Hepatocyte (in vitro differentiated cells): ENCODE measurements around the gene FIGNL1. TPM values are rescaled to one million over a fixed set of nuclear protein-coding genes. Genes with fewer than 3 reads are reported as not detected.

ENCODE experiments used
- DNase-seq: peaks from one replicate; pipeline ENCODE4 v3.0.0-alpha.2; 2016; ENCODE audit warnings: low spot score
- H2AFZ ChIP-seq: fragments of 200-600 bp; sonication (generic); 2 replicates; pipeline ENCODE4 v1.6.0; 2016; ENCODE audit warnings: antibody characterized with exemption, mild to moderate bottlenecking
- H3K27ac ChIP-seq: fragments of 200-600 bp; sonication (generic); 2 replicates; pipeline ENCODE4 v1.5.1; 2016; ENCODE audit warnings: mild to moderate bottlenecking
- H3K27me3 ChIP-seq: fragments of 200-600 bp; sonication (generic); 2 replicates; pipeline ENCODE4 v1.6.1; 2016
- H3K36me3 ChIP-seq: fragments of 200-600 bp; sonication (generic); replicated peaks from 2 replicates; pipeline ENCODE4 v1.5.1; 2016; ENCODE audit warnings: low read depth; ENCODE audit not compliant: insufficient read depth
- H3K4me1 ChIP-seq: fragments of 200-600 bp; sonication (generic); 2 replicates; pipeline ENCODE4 v1.5.1; 2016; ENCODE audit warnings: mild to moderate bottlenecking, moderate library complexity; ENCODE audit not compliant: insufficient read depth
- H3K4me2 ChIP-seq: fragments of 200-600 bp; sonication (generic); 2 replicates; pipeline ENCODE4 v1.6.0; 2016
- H3K4me3 ChIP-seq: fragments of 200-600 bp; sonication (generic); 2 replicates; pipeline ENCODE4 v1.5.1; 2016; ENCODE audit warnings: mild to moderate bottlenecking
- H3K79me2 ChIP-seq: fragments of 200-600 bp; sonication (generic); 2 replicates; pipeline ENCODE4 v1.6.0; 2017; ENCODE audit warnings: mild to moderate bottlenecking
- H3K9me2 ChIP-seq: fragments of 200-600 bp; sonication (generic); replicated peaks from 2 replicates; pipeline ENCODE4 v1.6.0; 2017; ENCODE audit warnings: mild to moderate bottlenecking; ENCODE audit not compliant: insufficient read depth
- H3K9me3 ChIP-seq: fragments of 200-600 bp; sonication (generic); 2 replicates; pipeline ENCODE4 v1.5.1; 2016; ENCODE audit warnings: low read depth, mild to moderate bottlenecking
- H4K20me1 ChIP-seq: fragments of 200-600 bp; sonication (generic); 2 replicates; pipeline ENCODE4 v1.6.0; 2016; ENCODE audit warnings: mild to moderate bottlenecking; ENCODE audit not compliant: insufficient read depth, poor library complexity, severe bottlenecking
- CTCF ChIP-seq: fragments of 200-600 bp; sonication (generic); IDR thresholded peaks from 2 replicates; pipeline ENCODE4 v1.5.1; 2016; ENCODE audit warnings: antibody characterized with exemption, mild to moderate bottlenecking; ENCODE audit not compliant: poor library complexity
- EZH2 ChIP-seq: fragments of 200-600 bp; sonication (generic); IDR thresholded peaks from 2 replicates; pipeline ENCODE4 v1.6.1; 2016; ENCODE audit warnings: antibody characterized with exemption, mild to moderate bottlenecking, borderline replicate concordance
- EZH2phosphoT487 ChIP-seq: fragments of 200-600 bp; sonication (generic); IDR thresholded peaks from one replicate; pipeline ENCODE4 v1.6.1; 2018; ENCODE audit warnings: antibody characterized with exemption, mild to moderate bottlenecking, low read depth, moderate library complexity; ENCODE audit not compliant: unreplicated experiment, severe bottlenecking
- WGBS: methylation state at CpG from one replicate; pipeline ENCODE4 v1.1.6; 2016; ENCODE audit warnings: low lambda C conversion rate; ENCODE audit errors: missing lambda C conversion rate; 5-methylcytosine and 5-hydroxymethylcytosine counted together
- polyA plus RNA-seq: library from polyadenylated mRNA; unstranded; fragments of >200 nt; fragmentation: Nextera tagmentation; extraction: Ambion mirVana; gene quantifications from 2 replicates; pipeline ENCODE4 v1.2.1, GENCODE V29; 2016
- total RNA-seq: library from RNA; depleted of rRNA; stranded (reverse); fragments of >200 nt; gene quantifications from 2 replicates; pipeline ENCODE4 v1.2.3, GENCODE V29; 2014

Gene FIGNL1
- total and polyA plus RNA-seq, 2 experiments from 2014 or later, result 4.3 to 13.6 TPM

GRCh38 chr7:50399635-50400034 lies 50.5 kb downstream of the FIGNL1 start:
- WGBS, result 93% methylated on average over 21 of the region's 21 CpGs
- no peak for TF ChIP-seq EZH2phosphoT487
- TF ChIP-seq CTCF, result no peak
- TF ChIP-seq EZH2, result no peak
- H3K27ac ChIP-seq, result no peak overlapping the region
- H3K36me3 ChIP-seq, result no peaks in the 10 kb centered on the region
- H3K9me2 ChIP-seq, result no peaks in the 10 kb centered on the region
- no peak overlapping the region for H2AFZ ChIP-seq
- no peaks in the 10 kb centered on the region for H4K20me1 ChIP-seq
- H3K4me3 ChIP-seq, result no peak overlapping the region
- no peak for DNase-seq
- no peak overlapping the region for H3K4me2 ChIP-seq
- no peaks in the 10 kb centered on the region for H3K4me1 ChIP-seq
- H3K79me2 ChIP-seq, result no peaks in the 10 kb centered on the region
- no peaks in the 10 kb centered on the region for H3K27me3 ChIP-seq
- H3K9me3 ChIP-seq, result no peaks in the 10 kb centered on the region

- Histone ChIP-seq H3K36me3 (no peaks in the 10 kb centered on the region), H3K4me3 (no peak overlapping the region), H3K79me2 (no peaks in the 10 kb centered on the region), H3K9me3 (no peaks in the 10 kb centered on the region), H3K4me2 (no peak overlapping the region), H3K27me3 (no peaks in the 10 kb centered on the region), H3K4me1 (no peaks in the 10 kb centered on the region), H3K9me2 (no peaks in the 10 kb centered on the region), H4K20me1 (no peaks in the 10 kb centered on the region), H2AFZ (no peak overlapping the region), H3K27ac (no peak overlapping the region)
- DNase-seq, result no peak
- no peak for TF ChIP-seq EZH2phosphoT487
- no peak for TF ChIP-seq CTCF
- no peak for TF ChIP-seq EZH2
- WGBS, result 91% methylated on average over 1 of the region's 1 CpG
Measured at GRCh38 chr7:50399206-50399605, 50.9 kb downstream of the FIGNL1 start.

- no peaks in the 10 kb centered on the region for H3K9me2 ChIP-seq
- no peaks in the 10 kb centered on the region for H3K4me1 ChIP-seq
- H3K4me2 ChIP-seq, result no peak overlapping the region
- H4K20me1 ChIP-seq, result no peaks in the 10 kb centered on the region
- TF ChIP-seq EZH2phosphoT487 (no peak), CTCF (no peak), EZH2 (no peak)
- no peaks in the 10 kb centered on the region for H3K36me3 ChIP-seq
- no peak overlapping the region for H3K4me3 ChIP-seq
- H3K27ac ChIP-seq, result no peak overlapping the region
- no peak overlapping the region for H2AFZ ChIP-seq
- no peaks in the 10 kb centered on the region for H3K9me3 ChIP-seq
- no peaks in the 10 kb centered on the region for H3K79me2 ChIP-seq
- WGBS, result 82% methylated on average over 1 of the region's 1 CpG
- H3K27me3 ChIP-seq, result no peaks in the 10 kb centered on the region
- no peak for DNase-seq
Measured at GRCh38 chr7:50397971-50398324, 52.2 kb downstream of the FIGNL1 start.

DNA sequence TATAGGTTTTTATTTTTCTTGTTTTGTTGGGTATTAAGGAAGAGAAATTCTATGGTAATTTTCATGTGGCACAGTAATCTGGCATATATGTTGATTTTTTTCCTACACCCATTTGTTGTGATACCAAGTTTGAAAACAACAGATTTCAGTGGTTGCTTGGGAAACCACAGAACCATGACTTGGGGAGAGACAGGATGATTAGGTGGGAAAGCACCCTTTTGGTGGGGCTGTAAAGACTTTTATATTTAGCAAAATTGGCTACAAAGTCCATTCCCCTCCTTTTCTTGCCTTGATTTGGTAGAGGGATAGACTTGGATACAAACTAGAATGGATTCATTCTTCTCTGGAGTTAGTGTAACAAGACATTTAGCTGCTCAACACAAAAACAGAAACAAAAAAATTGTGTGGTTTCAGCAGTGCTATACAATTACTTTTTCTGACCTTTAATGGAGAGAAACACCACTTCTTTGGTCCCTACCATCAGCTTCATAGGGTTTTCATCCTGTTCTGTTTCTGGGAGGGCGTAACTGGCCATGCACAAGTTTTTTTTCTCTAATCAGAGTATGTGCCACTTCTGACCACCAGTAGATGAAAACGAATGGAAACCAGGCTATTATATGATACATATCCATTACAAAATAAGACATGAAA lies 52.7 kb downstream of the FIGNL1 start:
- no peak for DNase-seq
- TF ChIP-seq EZH2 (no peak), EZH2phosphoT487 (no peak), CTCF (no peak)
- no peak overlapping the region for H3K27ac ChIP-seq

More for the DNA sequence above, 52.7 kb downstream of the FIGNL1 start:
- Histone ChIP-seq H3K27me3 (no peaks in the 10 kb centered on the region), H3K9me3 (no peaks in the 10 kb centered on the region), H3K4me1 (no peaks in the 10 kb centered on the region), H2AFZ (no peak overlapping the region), H3K79me2 (no peaks in the 10 kb centered on the region), H3K4me2 (no peak overlapping the region), H3K9me2 (no peaks in the 10 kb centered on the region), H3K36me3 (no peaks in the 10 kb centered on the region), H3K4me3 (no peak overlapping the region), H4K20me1 (no peaks in the 10 kb centered on the region)
- WGBS, result 82% methylated on average over 2 of the region's 2 CpGs
